H9 (cell line): Measurements from ENCODE around the gene ABHD5. TPM values are rescaled to one million over a fixed set of nuclear protein-coding genes. Genes with fewer than 3 reads are reported as not detected.

Source experiments
- DNase-seq: peaks from one replicate; pipeline ENCODE4 v3.0.0-alpha.2; 2017
- H2AFZ ChIP-seq: one replicate; pipeline ENCODE4 v1.6.1; 2013; ENCODE audit warnings: mild to moderate bottlenecking, low read length, control low read depth, moderate library complexity
- H2AK5ac ChIP-seq: 2 replicates; pipeline ENCODE4 v1.6.1; 2013; ENCODE audit warnings: low read length, control low read depth, mixed read lengths; ENCODE audit not compliant: insufficient read length
- H2BK120ac ChIP-seq: one replicate; pipeline ENCODE4 v1.6.1; 2013; ENCODE audit warnings: low read depth, mild to moderate bottlenecking, low read length, control low read depth, inconsistent platforms; ENCODE audit not compliant: poor library complexity, severe bottlenecking
- H2BK12ac ChIP-seq: 2 replicates; pipeline ENCODE4 v1.6.1; 2013; ENCODE audit warnings: low read length, control low read depth, mixed read lengths, low read depth; ENCODE audit not compliant: insufficient read length
- H2BK15ac ChIP-seq: 2 replicates; pipeline ENCODE4 v1.6.1; 2013; ENCODE audit warnings: low read depth, low read length, control low read depth
- H2BK20ac ChIP-seq: one replicate; pipeline ENCODE4 v1.6.1; 2013; ENCODE audit warnings: low read depth, mild to moderate bottlenecking, low read length, control low read depth, inconsistent platforms; ENCODE audit not compliant: poor library complexity, severe bottlenecking
- H2BK5ac ChIP-seq: 2 replicates; pipeline ENCODE4 v1.6.1; 2013; ENCODE audit warnings: low read length, control low read depth, mixed read lengths; ENCODE audit not compliant: insufficient read length
- H3K14ac ChIP-seq: 2 replicates; pipeline ENCODE4 v1.6.1; 2013; ENCODE audit warnings: low read length, control low read depth; ENCODE audit not compliant: insufficient read depth
- H3K18ac ChIP-seq: 2 replicates; pipeline ENCODE4 v1.6.1; 2013; ENCODE audit warnings: low read depth, mild to moderate bottlenecking, mixed read lengths, low read length, control low read depth; ENCODE audit not compliant: insufficient read length
- H3K23ac ChIP-seq: 2 replicates; pipeline ENCODE4 v1.6.1; 2013; ENCODE audit warnings: low read length, control low read depth, mixed read lengths, low read depth; ENCODE audit not compliant: insufficient read length
- H3K23me2 ChIP-seq: 2 replicates; pipeline ENCODE4 v1.6.1; 2013; ENCODE audit warnings: low read depth, mild to moderate bottlenecking, mixed read lengths, low read length, control low read depth; ENCODE audit not compliant: insufficient read length, poor library complexity, severe bottlenecking
- H3K27ac ChIP-seq: 2 replicates; pipeline ENCODE4 v1.5.1; 2013; ENCODE audit warnings: low read length, control low read depth, mixed read lengths, low read depth; ENCODE audit not compliant: insufficient read length
- H3K27me3 ChIP-seq: 2 replicates; pipeline ENCODE4 v1.6.1; 2013; ENCODE audit warnings: low read length, control low read depth, inconsistent platforms; ENCODE audit not compliant: insufficient read depth
- H3K4ac ChIP-seq: 2 replicates; pipeline ENCODE4 v1.6.1; 2013; ENCODE audit warnings: low read depth, mild to moderate bottlenecking, control low read depth, inconsistent platforms, low read length, moderate library complexity
- H3K4me1 ChIP-seq: 2 replicates; pipeline ENCODE4 v1.6.1; 2013; ENCODE audit warnings: low read length, control low read depth, inconsistent platforms; ENCODE audit not compliant: insufficient read depth
- H3K4me2 ChIP-seq: 2 replicates; pipeline ENCODE4 v1.6.1; 2013; ENCODE audit warnings: low read length, control low read depth, mixed read lengths; ENCODE audit not compliant: insufficient read length, insufficient read depth
- H3K56ac ChIP-seq: 2 replicates; pipeline ENCODE4 v1.6.1; 2013; ENCODE audit warnings: low read depth, mild to moderate bottlenecking, mixed read lengths, low read length, control low read depth; ENCODE audit not compliant: insufficient read length
- H3K79me1 ChIP-seq: 2 replicates; pipeline ENCODE4 v1.6.1; 2013; ENCODE audit warnings: low read depth, mild to moderate bottlenecking, moderate library complexity, low read length, control low read depth, inconsistent platforms; ENCODE audit not compliant: insufficient read depth, poor library complexity, severe bottlenecking
- H3K79me2 ChIP-seq: 2 replicates; pipeline ENCODE4 v1.6.1; 2013; ENCODE audit warnings: low read length, control low read depth, inconsistent platforms; ENCODE audit not compliant: insufficient read depth
- H3K9ac ChIP-seq: 2 replicates; pipeline ENCODE4 v1.6.1; 2013; ENCODE audit warnings: low read length, control low read depth, mixed read lengths; ENCODE audit not compliant: insufficient read length; ENCODE audit errors: extremely low read depth
- H3K9me3 ChIP-seq: one replicate; pipeline ENCODE4 v1.6.1; 2013; ENCODE audit warnings: low read depth, low read length, inconsistent platforms; ENCODE audit not compliant: control insufficient read depth
- H3T11ph ChIP-seq: one replicate; pipeline ENCODE4 v1.6.1; 2013; ENCODE audit warnings: mild to moderate bottlenecking, low read length, control low read depth, inconsistent platforms
- H4K20me1 ChIP-seq: one replicate; pipeline ENCODE4 v1.6.1; 2013; ENCODE audit not compliant: control insufficient read depth, insufficient read length, insufficient read depth
- H4K5ac ChIP-seq: 2 replicates; pipeline ENCODE4 v1.6.1; 2013; ENCODE audit warnings: low read depth, mild to moderate bottlenecking, mixed read lengths, low read length, control low read depth; ENCODE audit not compliant: insufficient read length
- H4K8ac ChIP-seq: replicated peaks from 2 replicates; pipeline ENCODE4 v1.6.1; 2013; ENCODE audit warnings: low read length, control low read depth, mixed read lengths, low read depth; ENCODE audit not compliant: insufficient read length
- H4K91ac ChIP-seq: 2 replicates; pipeline ENCODE4 v1.6.1; 2013; ENCODE audit warnings: low read depth, mild to moderate bottlenecking, moderate library complexity, mixed read lengths, low read length, control low read depth; ENCODE audit not compliant: insufficient read length
- H3K27ac Mint-ChIP-seq, 3 experiments: 2 replicates in 2 of 3; 3 replicates in 1 of 3; pipeline ENCODE4 v1.8.0; 2020 to 2021; ENCODE audit warnings: mixed read lengths in 3 of 3, mild to moderate bottlenecking in 1 of 3, moderate library complexity in 1 of 3
- H3K27me3 Mint-ChIP-seq: 2 replicates; pipeline ENCODE4 v1.8.0; 2021; ENCODE audit warnings: low read depth, mild to moderate bottlenecking, moderate library complexity, mixed read lengths
- H3K36me3 Mint-ChIP-seq, 3 experiments: 2 replicates in 2 of 3; 3 replicates in 1 of 3; pipeline ENCODE4 v1.8.0; 2020 to 2021; ENCODE audit warnings: low read depth in 3 of 3, mixed read lengths in 3 of 3; ENCODE audit not compliant: insufficient read depth in 1 of 3
- H3K4me1 Mint-ChIP-seq, 2 experiments: 2 replicates each; pipeline ENCODE4 v1.8.0; 2020; ENCODE audit warnings: mixed read lengths in 2 of 2
- H3K4me3 Mint-ChIP-seq, 2 experiments: 2 replicates in 1 of 2; 3 replicates in 1 of 2; pipeline ENCODE4 v1.8.0; 2020 to 2021; ENCODE audit warnings: mild to moderate bottlenecking in 2 of 2, mixed read lengths in 2 of 2, moderate library complexity in 1 of 2
- H3K9me3 Mint-ChIP-seq, 2 experiments: 2 replicates in 1 of 2; 3 replicates in 1 of 2; pipeline ENCODE4 v1.8.0; 2020; ENCODE audit warnings: mild to moderate bottlenecking in 2 of 2, mixed read lengths in 2 of 2, moderate library complexity in 1 of 2
- CTCF ChIP-seq: fragments of 200-600 bp; sonication (generic); conservative IDR thresholded peaks from 3 replicates; pipeline ENCODE4 v1.8.0; 2021; ENCODE audit warnings: antibody characterized with exemption, mild to moderate bottlenecking
- WGBS: extraction: QIAGEN DNeasy Blood & Tissue Kit; methylation state at CpG from one replicate; pipeline ENCODE4 v1.1.7; 2013; ENCODE audit warnings: missing lambda C conversion rate, low lambda C conversion rate, mixed read lengths; ENCODE audit not compliant: insufficient read length; ENCODE audit errors: extremely low coverage; 5-methylcytosine and 5-hydroxymethylcytosine counted together
- total RNA-seq: library from RNA; stranded (reverse); gene quantifications from 2 replicates; pipeline ENCODE4 v1.2.1, GENCODE V29; 2021

Gene ABHD5
- total RNA-seq, 1 experiment from 2014 or later, result 13.1 TPM

- Histone ChIP-seq H3K27ac (no peak overlapping the region), H3K4me2 (no peak overlapping the region), H2AFZ (no peak overlapping the region), H3K56ac (no peak overlapping the region), H3K9me3 (no peaks in the 10 kb centered on the region), H2BK5ac (no peak overlapping the region), H2BK12ac (no peak overlapping the region), H3K23me2 (no peaks in the 10 kb centered on the region), H3K4me1 (peaks cover 3% of the 10 kb centered on the region; the same call in 1 of the 2 replicates), H3T11ph (no peak overlapping the region), H3K4ac (no peak overlapping the region), H3K18ac (no peak overlapping the region), H3K79me1 (no peaks in the 10 kb centered on the region), H2BK15ac (no peak overlapping the region), H2BK120ac (no peak overlapping the region), H3K27me3 (no peaks in the 10 kb centered on the region), H4K5ac (no peak overlapping the region), H3K79me2 (no peaks in the 10 kb centered on the region), H3K14ac (no peak overlapping the region), H2BK20ac (no peak overlapping the region), H3K23ac (no peak overlapping the region), H4K91ac (no peak overlapping the region), H4K20me1 (no peaks in the 10 kb centered on the region), H2AK5ac (no peak overlapping the region), H3K9ac (no peak overlapping the region), H4K8ac (no peak overlapping the region)
- H3K36me3 Mint-ChIP-seq, result no peaks in the 10 kb centered on the region
- H3K4me1 Mint-ChIP-seq, result peaks cover 18 to 22% of the 10 kb centered on the region in 2 experiments
- no peaks in the 10 kb centered on the region; the same call in 1 of the 2 replicates for H3K27me3 Mint-ChIP-seq
- no peak for DNase-seq
- H3K27ac Mint-ChIP-seq, result no peak overlapping the region
- no CpG with 5 or more reads among the region's 4 CpGs for WGBS
- no peaks in the 10 kb centered on the region for H3K9me3 Mint-ChIP-seq
- no peak for TF ChIP-seq CTCF
- no peak overlapping the region for H3K4me3 Mint-ChIP-seq
These were observed 70.2 kb downstream of the ABHD5 start for GRCh38 chr3:43760938-43761337.
